ENCODE measurements around the gene RAB3GAP1. TPM values are rescaled to one million over a fixed set of nuclear protein-coding genes. Genes with fewer than 3 reads are reported as not detected.
"Not testable (repeated sequence)": the region's sequence is repeated elsewhere in the genome, so short reads cannot be mapped to it uniquely, and the experiment has no call there.

Gene RAB3GAP1
- total RNA-seq, 4 donors from 2014 or later: 59.3 to 66.9 (median 63.6) TPM

GRCh38 chr2:135086222-135086621, 34.1 kb downstream of the RAB3GAP1 start:
- intact Hi-C loops (cut with DNase I): no loop called here
- TF ChIP-seq EP300 (IDR thresholded peaks at IDR 0.05) (no peak), POLR2A (IDR thresholded peaks at IDR 0.05; ENCODE audit: low read depth) (no peak), POLR2AphosphoS5 (IDR thresholded peaks at IDR 0.05) (no peak)
- TF ChIP-seq, protein P1, sequence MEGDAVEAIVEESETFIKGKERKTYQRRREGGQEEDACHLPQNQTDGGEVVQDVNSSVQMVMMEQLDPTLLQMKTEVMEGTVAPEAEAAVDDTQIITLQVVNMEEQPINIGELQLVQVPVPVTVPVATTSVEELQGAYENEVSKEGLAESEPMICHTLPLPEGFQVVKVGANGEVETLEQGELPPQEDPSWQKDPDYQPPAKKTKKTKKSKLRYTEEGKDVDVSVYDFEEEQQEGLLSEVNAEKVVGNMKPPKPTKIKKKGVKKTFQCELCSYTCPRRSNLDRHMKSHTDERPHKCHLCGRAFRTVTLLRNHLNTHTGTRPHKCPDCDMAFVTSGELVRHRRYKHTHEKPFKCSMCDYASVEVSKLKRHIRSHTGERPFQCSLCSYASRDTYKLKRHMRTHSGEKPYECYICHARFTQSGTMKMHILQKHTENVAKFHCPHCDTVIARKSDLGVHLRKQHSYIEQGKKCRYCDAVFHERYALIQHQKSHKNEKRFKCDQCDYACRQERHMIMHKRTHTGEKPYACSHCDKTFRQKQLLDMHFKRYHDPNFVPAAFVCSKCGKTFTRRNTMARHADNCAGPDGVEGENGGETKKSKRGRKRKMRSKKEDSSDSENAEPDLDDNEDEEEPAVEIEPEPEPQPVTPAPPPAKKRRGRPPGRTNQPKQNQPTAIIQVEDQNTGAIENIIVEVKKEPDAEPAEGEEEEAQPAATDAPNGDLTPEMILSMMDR (IDR thresholded peaks at IDR 0.05): no peak
- no peaks in the 10 kb centered on the region for H3K9me3 ChIP-seq
- H3K27ac ChIP-seq (replicated peaks in 1 of 4): no peak overlapping the region
- DNase-seq (ENCODE audit: extremely low spot score): no peak
- no peak overlapping the region for H3K4me3 ChIP-seq
- H3K4me1 ChIP-seq: peaks cover 0 to 10% (median 7%) of the 10 kb centered on the region in 4 donors
- WGBS: 96% methylated on average over 2 of the region's 2 CpGs
- peaks cover 0 to 5% (median 4%) of the 10 kb centered on the region in 4 donors for H3K36me3 ChIP-seq
- H3K27me3 ChIP-seq: no peaks in the 10 kb centered on the region

DNA sequence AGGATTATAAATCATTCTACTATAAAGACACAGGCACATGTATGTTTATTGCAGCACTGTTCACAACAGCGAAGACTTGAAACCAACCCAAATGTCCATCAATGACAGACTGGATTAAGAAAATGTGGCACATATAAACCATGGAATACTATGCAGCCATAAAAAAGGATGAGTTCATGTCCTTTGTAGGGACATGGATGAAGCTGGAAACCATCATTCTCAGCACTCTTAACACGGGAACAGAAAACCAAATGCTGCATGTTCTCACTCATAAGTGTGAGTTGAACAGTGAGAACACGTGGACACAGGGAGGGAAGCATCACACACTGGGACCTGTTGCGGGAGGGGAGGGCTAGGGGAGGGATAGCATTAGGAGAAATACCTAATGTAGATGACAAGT, 37.5 kb downstream of the RAB3GAP1 start:
- H3K36me3 ChIP-seq: peaks cover 0 to 23% (median 18%) of the 10 kb centered on the region in 4 donors
- intact Hi-C loops (cut with DNase I); H3K27ac ChIP-seq (replicated peaks in 1 of 4); DNase-seq (ENCODE audit: extremely low spot score); H3K9me3 ChIP-seq; H3K4me1 ChIP-seq; H3K27me3 ChIP-seq; H3K4me3 ChIP-seq: not testable (repeated sequence)
- 99% methylated on average over 4 of the region's 4 CpGs for WGBS

GRCh38 chr2:135091681-135092080, 39.6 kb downstream of the RAB3GAP1 start:
- intact Hi-C loops (cut with DNase I): no loop called here
- no peaks in the 10 kb centered on the region for H3K27me3 ChIP-seq
- H3K9me3 ChIP-seq: no peaks in the 10 kb centered on the region
- H3K36me3 ChIP-seq: peaks cover 0 to 38% (median 29%) of the 10 kb centered on the region in 4 donors
- no peak for TF ChIP-seq POLR2AphosphoS5 (IDR thresholded peaks at IDR 0.05)
- TF ChIP-seq, protein P1 (IDR thresholded peaks at IDR 0.05): no peak
- TF ChIP-seq EP300 (IDR thresholded peaks at IDR 0.05): no peak
- H3K27ac ChIP-seq (replicated peaks in 1 of 4): no peak overlapping the region
- H3K4me1 ChIP-seq: peaks cover 0 to 7% (median 3%) of the 10 kb centered on the region in 4 donors
- 85% methylated on average over 1 of the region's 1 CpG for WGBS
- no peak overlapping the region for H3K4me3 ChIP-seq
- no peak for DNase-seq (ENCODE audit: extremely low spot score)

- no peaks in the 10 kb centered on the region for H3K9me3 ChIP-seq
- H3K27ac ChIP-seq (replicated peaks in 1 of 4): no peak overlapping the region
- peaks cover 0 to 42% (median 30%) of the 10 kb centered on the region in 4 donors for H3K36me3 ChIP-seq
- TF ChIP-seq POLR2A (IDR thresholded peaks at IDR 0.05; ENCODE audit: low read depth) (no peak), POLR2AphosphoS5 (IDR thresholded peaks at IDR 0.05) (no peak), EP300 (IDR thresholded peaks at IDR 0.05) (no peak)
- TF ChIP-seq, protein P1 (IDR thresholded peaks at IDR 0.05): no peak
- H3K27me3 ChIP-seq: no peaks in the 10 kb centered on the region
- DNase-seq (ENCODE audit: extremely low spot score): no peak
- intact Hi-C loops (cut with DNase I): no loop called here
- H3K4me3 ChIP-seq: no peak overlapping the region
- peaks cover 0 to under 1% (median under 1%) of the 10 kb centered on the region in 4 donors for H3K4me1 ChIP-seq
These were observed 41.1 kb downstream of the RAB3GAP1 start for GRCh38 chr2:135093193-135093592.

GRCh38 chr2:135093670-135094330, 41.7 kb downstream of the RAB3GAP1 start:
- H3K4me1 ChIP-seq: no peaks in the 10 kb centered on the region
- TF ChIP-seq EP300 (IDR thresholded peaks at IDR 0.05) (no peak), POLR2AphosphoS5 (IDR thresholded peaks at IDR 0.05) (no peak)
- intact Hi-C loops (cut with DNase I): no loop called here
- no peaks in the 10 kb centered on the region for H3K9me3 ChIP-seq
- H3K27me3 ChIP-seq: no peaks in the 10 kb centered on the region
- WGBS: 94% methylated on average over 3 of the region's 3 CpGs
- no peak overlapping the region for H3K27ac ChIP-seq (replicated peaks in 1 of 4)
- no peak for DNase-seq (ENCODE audit: extremely low spot score)
- H3K36me3 ChIP-seq: peaks cover 0 to 42% (median 30%) of the 10 kb centered on the region in 4 donors
- no peak overlapping the region for H3K4me3 ChIP-seq

- no peak overlapping the region for H3K27ac ChIP-seq (replicated peaks in 1 of 4)
- H3K36me3 ChIP-seq: peaks cover 0 to 42% (median 30%) of the 10 kb centered on the region in 4 donors
- WGBS: 75% methylated on average over 2 of the region's 2 CpGs
- H3K27me3 ChIP-seq: no peaks in the 10 kb centered on the region
- peaks cover 0 to 1% (median under 1%) of the 10 kb centered on the region in 4 donors for H3K4me1 ChIP-seq
- no peaks in the 10 kb centered on the region for H3K9me3 ChIP-seq
- intact Hi-C loops (cut with DNase I): no loop called here
- DNase-seq (ENCODE audit: extremely low spot score): no peak
- no peak overlapping the region for H3K4me3 ChIP-seq
- TF ChIP-seq POLR2A (IDR thresholded peaks at IDR 0.05; ENCODE audit: low read depth): no peak
- no peak for TF ChIP-seq EP300 (IDR thresholded peaks at IDR 0.05)
- TF ChIP-seq, protein P1 (IDR thresholded peaks at IDR 0.05): no peak
- no peak for TF ChIP-seq POLR2AphosphoS5 (IDR thresholded peaks at IDR 0.05)
These were observed 42.4 kb downstream of the RAB3GAP1 start for GRCh38 chr2:135094508-135094907.

Data from esophagus muscularis mucosa (tissue), 4 donors.